A549 (cell line): Measurements from ENCODE around the gene RPS6KA2.

Source experiments
- CTCF ChIP-seq: fragments of >200 bp; sonication (Bioruptor Twin); formaldehyde crosslinking; IDR thresholded peaks from 3 replicates; pipeline ENCODE4 v1.5.1; 2016
- RCOR1 ChIP-seq: fragments of 150-350 bp; IDR thresholded peaks from 2 replicates; pipeline ENCODE4 v1.6.1; 2014; ENCODE audit warnings: antibody characterized with exemption, low read length, low read depth
- TF ChIP-seq, protein P1 (sequence below): fragments of 450-650 bp; IDR thresholded peaks from 2 replicates; pipeline ENCODE4 v1.6.1; 2014; ENCODE audit warnings: antibody characterized with exemption
- TF ChIP-seq, protein P2 (sequence below): fragments of 150-350 bp; IDR thresholded peaks from 2 replicates; pipeline ENCODE4 v1.6.1; 2014; ENCODE audit warnings: low read depth, mild to moderate bottlenecking, low read length

DNA sequence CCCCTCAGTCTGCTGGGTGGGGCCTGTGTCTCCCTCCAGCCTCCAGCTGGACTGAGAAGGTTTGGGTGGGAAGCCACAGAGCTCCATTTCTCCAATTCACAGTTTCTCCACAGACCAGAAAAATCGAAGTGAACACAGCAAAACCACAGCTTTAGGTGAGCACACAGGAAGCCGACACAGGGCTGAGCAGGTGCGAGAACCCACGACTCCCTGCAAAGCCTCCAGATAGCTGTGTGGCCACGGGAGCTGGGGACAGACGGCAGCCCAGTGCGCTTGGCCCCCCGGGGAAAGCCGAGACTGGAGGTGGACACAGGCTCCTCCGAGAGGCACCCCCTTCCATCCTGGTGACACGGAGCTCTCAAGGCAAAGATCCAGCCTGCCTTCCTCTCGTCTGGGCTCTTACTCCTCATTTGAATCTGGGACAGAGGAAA, 215.3 kb downstream of the RPS6KA2 start:
- TF ChIP-seq, protein P1, sequence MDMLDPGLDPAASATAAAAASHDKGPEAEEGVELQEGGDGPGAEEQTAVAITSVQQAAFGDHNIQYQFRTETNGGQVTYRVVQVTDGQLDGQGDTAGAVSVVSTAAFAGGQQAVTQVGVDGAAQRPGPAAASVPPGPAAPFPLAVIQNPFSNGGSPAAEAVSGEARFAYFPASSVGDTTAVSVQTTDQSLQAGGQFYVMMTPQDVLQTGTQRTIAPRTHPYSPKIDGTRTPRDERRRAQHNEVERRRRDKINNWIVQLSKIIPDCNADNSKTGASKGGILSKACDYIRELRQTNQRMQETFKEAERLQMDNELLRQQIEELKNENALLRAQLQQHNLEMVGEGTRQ, result no peak
- TF ChIP-seq, protein P2, sequence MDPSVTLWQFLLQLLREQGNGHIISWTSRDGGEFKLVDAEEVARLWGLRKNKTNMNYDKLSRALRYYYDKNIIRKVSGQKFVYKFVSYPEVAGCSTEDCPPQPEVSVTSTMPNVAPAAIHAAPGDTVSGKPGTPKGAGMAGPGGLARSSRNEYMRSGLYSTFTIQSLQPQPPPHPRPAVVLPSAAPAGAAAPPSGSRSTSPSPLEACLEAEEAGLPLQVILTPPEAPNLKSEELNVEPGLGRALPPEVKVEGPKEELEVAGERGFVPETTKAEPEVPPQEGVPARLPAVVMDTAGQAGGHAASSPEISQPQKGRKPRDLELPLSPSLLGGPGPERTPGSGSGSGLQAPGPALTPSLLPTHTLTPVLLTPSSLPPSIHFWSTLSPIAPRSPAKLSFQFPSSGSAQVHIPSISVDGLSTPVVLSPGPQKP, result no peak
- no peak for TF ChIP-seq CTCF
- TF ChIP-seq RCOR1, result no peak
